Lower leg skin (tissue), 3 donors: ENCODE data around the gene KCNJ10.

Experiments used
- POLR2A ChIP-seq, 2 donors: fragments of 450-650 bp; IDR thresholded peaks; one replicate each; pipeline ENCODE4 v1.6.1; 2016 to 2017; ENCODE audit warnings: antibody characterized with exemption in 2 of 2, mild to moderate bottlenecking in 1 of 2, moderate library complexity in 1 of 2
- TF ChIP-seq, protein P1 (sequence below), 3 donors: fragments of 450-650 bp; IDR thresholded peaks; one replicate each; pipeline ENCODE4 v1.5.1; 2016; ENCODE audit warnings: antibody characterized with exemption in 3 of 3, mild to moderate bottlenecking in 3 of 3, moderate library complexity in 2 of 3

DNA sequence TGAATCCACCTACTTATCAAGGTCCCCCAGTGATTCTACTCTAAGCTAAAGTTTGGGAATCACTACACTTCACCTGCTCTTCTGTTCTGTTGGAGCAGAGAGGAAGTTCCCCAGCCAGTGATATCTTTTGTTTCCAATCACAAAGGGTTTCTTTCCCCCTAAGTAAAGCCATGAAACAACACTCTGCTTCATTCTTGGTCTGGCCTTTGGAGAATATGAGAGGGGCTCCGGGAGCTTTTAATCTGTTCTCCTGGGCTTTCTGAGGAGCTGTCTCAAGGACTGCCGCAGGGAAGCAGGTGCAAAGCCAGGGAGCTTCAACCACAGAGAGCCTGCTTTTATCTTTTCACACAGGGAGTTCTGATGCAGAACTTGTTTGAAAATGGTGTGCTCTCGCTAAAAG lies 105.8 kb downstream of the KCNJ10 start:
- TF ChIP-seq, protein P1, sequence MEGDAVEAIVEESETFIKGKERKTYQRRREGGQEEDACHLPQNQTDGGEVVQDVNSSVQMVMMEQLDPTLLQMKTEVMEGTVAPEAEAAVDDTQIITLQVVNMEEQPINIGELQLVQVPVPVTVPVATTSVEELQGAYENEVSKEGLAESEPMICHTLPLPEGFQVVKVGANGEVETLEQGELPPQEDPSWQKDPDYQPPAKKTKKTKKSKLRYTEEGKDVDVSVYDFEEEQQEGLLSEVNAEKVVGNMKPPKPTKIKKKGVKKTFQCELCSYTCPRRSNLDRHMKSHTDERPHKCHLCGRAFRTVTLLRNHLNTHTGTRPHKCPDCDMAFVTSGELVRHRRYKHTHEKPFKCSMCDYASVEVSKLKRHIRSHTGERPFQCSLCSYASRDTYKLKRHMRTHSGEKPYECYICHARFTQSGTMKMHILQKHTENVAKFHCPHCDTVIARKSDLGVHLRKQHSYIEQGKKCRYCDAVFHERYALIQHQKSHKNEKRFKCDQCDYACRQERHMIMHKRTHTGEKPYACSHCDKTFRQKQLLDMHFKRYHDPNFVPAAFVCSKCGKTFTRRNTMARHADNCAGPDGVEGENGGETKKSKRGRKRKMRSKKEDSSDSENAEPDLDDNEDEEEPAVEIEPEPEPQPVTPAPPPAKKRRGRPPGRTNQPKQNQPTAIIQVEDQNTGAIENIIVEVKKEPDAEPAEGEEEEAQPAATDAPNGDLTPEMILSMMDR (IDR thresholded peaks at IDR 0.05), result no peak
- no peak for TF ChIP-seq POLR2A (IDR thresholded peaks at IDR 0.05)
